ENCODE measurements around the gene SNAP23.

GRCh38 chr15:42490291-42490670 is 5.2 kb upstream of the SNAP23 start:
- TF ChIP-seq POLR2A (IDR thresholded peaks at IDR 0.05; ENCODE audit: low read depth, low read length) (no peak), TAF1 (IDR thresholded peaks at IDR 0.05; ENCODE audit: borderline replicate concordance, low read depth, low read length) (no peak)

Data from GM12892 (cell line).